GM18519 (cell line): Measurements from ENCODE around the gene ATP4B.

Experiments
- ATAC-seq: cut with Tn5 transposase; IDR thresholded peaks from one replicate; pipeline ENCODE4 v1.9.1; 2021; ENCODE audit warnings: mild to moderate bottlenecking, moderate library complexity; ENCODE audit not compliant: unreplicated experiment, low FRiP score

ATP4B gene

GRCh38 chr13:113657851-113658741 lies at the start of gene ATP4B:
ATP4B (minus strand) TSS chr13:113658198; CDS start chr13:113658144, 54 bp downstream.
- no peak for ATAC-seq

GRCh38 chr13:113672002-113672651 lies 14.1 kb upstream of the ATP4B start:
- ATAC-seq: no peak

GRCh38 chr13:113671066-113672001 lies 13.3 kb upstream of the ATP4B start:
- ATAC-seq: no peak

DNA sequence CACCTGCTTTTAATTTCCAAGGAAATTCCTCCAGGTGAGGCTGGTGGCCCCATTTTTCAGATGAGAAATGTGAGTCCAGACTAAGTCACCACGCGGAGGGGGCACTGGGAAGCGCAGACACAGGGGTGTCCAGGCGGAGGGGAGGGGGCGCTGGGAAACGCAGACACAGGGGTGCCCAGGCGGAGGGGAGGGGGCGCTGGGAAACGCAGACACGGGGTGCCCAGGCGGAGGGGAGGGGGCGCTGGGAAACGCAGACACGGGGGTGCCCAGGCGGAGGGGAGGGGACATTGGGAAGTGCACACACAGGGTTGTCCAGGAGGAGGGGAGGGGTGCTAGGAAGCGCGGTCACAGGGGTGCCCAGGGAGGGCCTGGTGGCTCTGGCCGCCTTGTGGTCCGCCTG lies 12.5 kb upstream of the ATP4B start:
- ATAC-seq: no peak

DNA sequence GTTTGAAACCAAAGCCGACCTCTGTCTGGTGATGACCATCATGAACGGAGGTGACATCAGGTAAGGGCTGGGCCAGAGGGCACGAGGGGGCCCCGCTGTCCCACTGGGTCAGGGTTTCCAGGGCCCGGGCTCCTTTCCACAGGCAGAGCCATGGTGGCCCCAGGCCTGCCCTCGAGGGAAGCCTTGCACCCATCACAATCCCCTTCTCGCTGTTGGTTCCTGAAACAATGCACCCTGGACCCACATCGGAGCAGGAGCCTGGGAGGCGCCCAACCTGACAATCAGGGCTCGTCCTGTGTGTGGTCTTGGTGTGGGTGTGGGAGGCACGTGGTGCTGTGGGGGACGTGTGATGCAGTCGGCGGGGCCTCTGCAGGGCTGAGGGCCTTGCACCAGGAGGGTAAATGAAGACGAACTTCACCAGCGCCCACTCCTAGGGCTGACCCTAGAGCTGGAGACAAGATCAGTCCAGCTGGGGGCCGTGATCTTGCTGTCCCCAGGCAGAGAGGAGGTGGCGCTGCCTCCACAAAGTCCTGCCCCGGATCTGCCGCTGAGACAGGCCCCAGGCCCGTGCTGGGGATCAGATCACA lies 11.8 kb upstream of the ATP4B start:
- no peak for ATAC-seq

GRCh38 chr13:113669231-113669754 lies 11.3 kb upstream of the ATP4B start:
- ATAC-seq: no peak

- no peak for ATAC-seq
These were observed 10.5 kb upstream of the ATP4B start for GRCh38 chr13:113668491-113668971.

- no peak for ATAC-seq
These were observed 9.9 kb upstream of the ATP4B start for GRCh38 chr13:113667771-113668490.

DNA sequence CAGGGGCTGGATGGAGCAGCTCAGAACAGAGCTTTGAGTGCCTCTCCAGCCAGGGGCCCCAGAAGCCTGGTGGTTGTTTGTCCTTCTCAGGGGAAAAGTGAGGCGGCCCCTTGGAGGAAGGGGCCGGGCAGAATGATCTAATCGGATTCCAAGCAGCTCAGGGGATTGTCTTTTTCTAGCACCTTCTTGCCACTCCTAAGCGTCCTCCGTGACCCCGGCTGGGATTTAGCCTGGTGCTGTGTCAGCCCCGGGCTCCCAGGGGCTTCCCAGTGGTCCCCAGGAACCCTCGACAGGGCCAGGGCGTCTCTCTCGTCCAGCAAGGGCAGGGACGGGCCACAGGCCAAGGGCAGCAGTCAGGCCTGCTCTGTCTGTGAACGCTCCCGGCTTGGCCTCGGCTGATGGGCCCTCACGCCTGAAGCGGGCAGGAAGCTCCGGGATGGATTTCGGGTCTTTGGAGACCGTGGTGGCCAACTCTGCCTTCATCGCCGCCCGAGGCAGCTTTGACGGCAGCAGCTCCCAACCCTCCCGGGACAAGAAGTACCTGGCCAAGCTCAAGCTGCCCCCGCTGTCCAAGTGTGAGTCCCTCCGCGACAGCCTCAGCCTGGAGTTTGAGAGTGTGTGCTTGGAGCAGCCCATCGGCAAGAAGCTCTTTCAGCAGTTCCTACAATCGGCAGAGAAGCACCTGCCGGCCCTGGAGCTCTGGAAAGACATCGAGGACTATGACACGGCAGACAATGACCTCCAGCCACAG lies 9.1 kb upstream of the ATP4B start, which contains the start of gene GRK1:
TSS of gene GRK1 (plus strand) at position 269 of the 751 bp plus-strand sequence. CDS start at position 437, 168 bp downstream.
- no peak for ATAC-seq

DNA sequence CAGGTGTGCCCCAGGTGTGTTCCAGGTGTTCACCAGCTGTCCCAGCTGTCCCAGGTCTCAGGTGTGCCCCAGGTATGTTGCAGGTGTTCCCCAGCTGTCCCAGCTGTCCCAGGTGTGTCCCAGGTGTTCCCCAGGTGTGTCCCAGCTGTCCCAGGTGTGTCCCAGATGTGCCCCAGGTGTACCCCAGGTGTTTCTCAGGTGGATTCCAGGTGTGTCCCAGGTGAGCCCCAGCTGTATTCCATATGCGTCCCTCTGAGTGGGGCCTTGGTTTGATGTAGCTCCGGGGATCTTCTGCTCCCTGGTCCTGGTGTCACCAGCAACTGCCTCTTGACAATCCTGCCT lies 8.3 kb upstream of the ATP4B start:
- no peak for ATAC-seq

- ATAC-seq: no peak
These were observed 7.8 kb upstream of the ATP4B start for GRCh38 chr13:113665597-113666328.

DNA sequence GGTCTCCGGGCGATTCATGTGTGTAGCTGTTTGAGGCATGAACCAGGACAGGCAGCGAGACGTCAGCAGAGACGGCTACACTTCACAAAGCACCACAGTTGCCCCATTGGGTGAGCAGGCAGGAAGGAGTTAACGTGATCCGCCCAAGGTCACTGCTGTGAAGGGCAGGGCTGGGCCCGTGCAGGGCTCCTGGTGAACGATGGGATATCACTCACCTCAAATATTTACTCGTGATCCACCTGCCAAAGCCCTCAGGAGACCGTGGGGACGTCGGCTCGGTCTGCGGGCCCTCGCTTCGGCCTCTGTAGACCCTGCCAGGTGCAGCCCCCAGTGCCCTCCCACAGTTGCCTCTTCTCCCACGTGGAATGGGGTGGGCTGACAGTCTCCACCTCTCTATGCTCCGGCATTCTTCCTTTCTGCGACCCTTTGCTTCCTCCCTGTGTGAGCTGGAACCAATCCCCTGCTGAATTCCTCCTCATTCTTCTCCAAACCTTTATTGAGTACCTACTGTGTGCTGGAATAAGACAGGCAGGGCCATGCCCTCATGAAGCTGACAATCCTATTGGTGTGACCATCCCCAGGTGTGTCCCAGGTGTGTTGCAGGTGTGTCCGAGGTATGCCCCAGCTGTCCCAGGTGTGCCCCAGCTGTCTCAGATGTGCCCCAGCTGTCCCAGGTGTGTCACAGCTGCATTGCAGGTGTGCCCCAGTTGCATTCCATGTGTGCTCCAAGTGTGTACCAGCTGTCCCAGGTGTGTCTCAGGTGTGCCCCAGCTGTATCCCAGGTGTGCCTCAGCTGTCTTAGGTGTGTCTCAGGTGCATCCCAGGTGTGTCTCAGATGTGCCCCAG lies 7.0 kb upstream of the ATP4B start:
- no peak for ATAC-seq

- no peak for ATAC-seq
These were observed 5.9 kb upstream of the ATP4B start for GRCh38 chr13:113663934-113664333.

GRCh38 chr13:113661509-113661908 lies 3.5 kb upstream of the ATP4B start:
- no peak for ATAC-seq

- ATAC-seq: no peak
These were observed 2.1 kb upstream of the ATP4B start for GRCh38 chr13:113660066-113660465.

GRCh38 chr13:113659337-113659736 lies 1.3 kb upstream of the ATP4B start:
- no peak for ATAC-seq

DNA sequence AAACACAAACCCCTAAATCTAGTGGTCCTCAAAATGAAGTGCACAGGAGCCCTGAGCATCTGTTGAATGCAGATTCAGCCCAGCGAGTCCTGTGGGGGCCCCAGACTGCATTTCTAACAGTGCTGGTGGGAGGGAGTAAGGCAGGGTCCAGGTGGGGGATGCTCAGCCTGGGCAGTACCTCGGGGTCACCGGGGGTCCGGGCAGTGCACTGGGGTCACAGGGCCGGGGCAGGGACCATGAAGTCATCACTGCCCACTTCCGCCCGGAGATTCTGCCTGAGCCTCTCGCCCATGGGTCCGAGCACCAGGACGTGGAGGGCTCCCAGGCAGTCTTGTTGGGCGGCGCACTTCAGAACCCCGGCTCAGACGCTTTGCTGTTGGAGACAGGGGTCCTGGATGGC lies 838 bp upstream of the ATP4B start:
- ATAC-seq: no peak
